Cardiac fibroblast (primary cell): ENCODE measurements around the gene KIF3B.
A peak's percentile ranks its signal among the peaks of the same experiment; 100 is the strongest.
"Not testable (repeated sequence)": the region's sequence is repeated elsewhere in the genome, so short reads cannot be mapped to it uniquely, and the experiment has no call there.

Experiments
- DNase-seq, 2 donors: peaks; one replicate each; pipeline versions ENCODE4 v3.0.0 to v3.0.0-alpha.2; 2010; ENCODE audit warnings: low read depth in 2 of 2
- H3K4me3 ChIP-seq, 2 donors: replicated peaks in 1 of 2; 1 replicate in 1 of 2; 2 replicates in 1 of 2; pipeline ENCODE4 v1.5.1; 2011; ENCODE audit warnings: low read depth in 2 of 2, low read length in 2 of 2, mild to moderate bottlenecking in 2 of 2, moderate library complexity in 1 of 2
- TF ChIP-seq, protein P1 (sequence below): IDR thresholded peaks from one replicate; pipeline ENCODE4 v1.5.1; 2011; ENCODE audit warnings: low read depth, mild to moderate bottlenecking, low read length, inconsistent platforms

KIF3B gene

DNA sequence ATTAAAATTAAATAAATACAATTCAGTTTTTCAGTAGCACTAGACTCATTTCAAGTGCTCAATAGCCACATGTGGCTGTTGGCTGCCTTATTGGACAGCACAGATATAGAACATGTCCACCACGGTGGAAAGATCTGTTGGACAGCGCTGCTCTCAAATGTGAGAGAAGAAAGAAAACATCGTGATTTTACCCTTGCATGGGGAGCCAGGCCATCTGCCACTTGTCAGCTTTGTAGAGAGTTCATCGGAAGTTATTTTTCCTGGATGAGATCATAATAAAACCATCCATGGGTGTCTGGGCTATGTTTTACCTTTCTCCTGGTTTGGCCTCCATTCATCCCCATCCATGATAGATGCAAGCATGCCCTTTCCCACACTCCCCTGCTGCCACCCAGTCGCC lies 5.8 kb upstream of the KIF3B start:
- TF ChIP-seq, protein P1, sequence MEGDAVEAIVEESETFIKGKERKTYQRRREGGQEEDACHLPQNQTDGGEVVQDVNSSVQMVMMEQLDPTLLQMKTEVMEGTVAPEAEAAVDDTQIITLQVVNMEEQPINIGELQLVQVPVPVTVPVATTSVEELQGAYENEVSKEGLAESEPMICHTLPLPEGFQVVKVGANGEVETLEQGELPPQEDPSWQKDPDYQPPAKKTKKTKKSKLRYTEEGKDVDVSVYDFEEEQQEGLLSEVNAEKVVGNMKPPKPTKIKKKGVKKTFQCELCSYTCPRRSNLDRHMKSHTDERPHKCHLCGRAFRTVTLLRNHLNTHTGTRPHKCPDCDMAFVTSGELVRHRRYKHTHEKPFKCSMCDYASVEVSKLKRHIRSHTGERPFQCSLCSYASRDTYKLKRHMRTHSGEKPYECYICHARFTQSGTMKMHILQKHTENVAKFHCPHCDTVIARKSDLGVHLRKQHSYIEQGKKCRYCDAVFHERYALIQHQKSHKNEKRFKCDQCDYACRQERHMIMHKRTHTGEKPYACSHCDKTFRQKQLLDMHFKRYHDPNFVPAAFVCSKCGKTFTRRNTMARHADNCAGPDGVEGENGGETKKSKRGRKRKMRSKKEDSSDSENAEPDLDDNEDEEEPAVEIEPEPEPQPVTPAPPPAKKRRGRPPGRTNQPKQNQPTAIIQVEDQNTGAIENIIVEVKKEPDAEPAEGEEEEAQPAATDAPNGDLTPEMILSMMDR = no peak

DNA sequence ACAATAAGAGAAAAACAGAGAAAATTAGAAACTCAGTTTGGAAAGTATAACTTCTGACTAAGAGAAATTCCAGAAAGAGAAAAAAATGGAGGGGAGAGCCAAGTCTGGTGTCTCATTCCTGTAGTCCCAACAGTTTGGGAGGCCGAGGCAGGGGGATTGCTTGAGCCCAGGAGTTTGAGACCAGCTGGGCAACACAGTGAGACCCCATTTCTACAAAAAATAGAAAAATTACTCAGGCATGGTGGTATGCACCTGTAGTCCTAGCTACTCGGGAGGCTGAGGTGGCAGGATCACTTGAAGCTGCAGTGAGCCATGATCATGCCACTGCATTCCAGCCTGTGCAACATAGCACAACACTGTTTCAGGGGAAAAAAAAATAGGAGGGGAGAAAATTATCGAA lies 3.1 kb upstream of the KIF3B start:
- DNase-seq = no peak
- no peak overlapping the region for H3K4me3 ChIP-seq
- TF ChIP-seq, protein P1 = no peak

More for the DNA sequence above, 5.8 kb upstream of the KIF3B start:
- H3K4me3 ChIP-seq = no peak overlapping the region
- no peak for DNase-seq

DNA sequence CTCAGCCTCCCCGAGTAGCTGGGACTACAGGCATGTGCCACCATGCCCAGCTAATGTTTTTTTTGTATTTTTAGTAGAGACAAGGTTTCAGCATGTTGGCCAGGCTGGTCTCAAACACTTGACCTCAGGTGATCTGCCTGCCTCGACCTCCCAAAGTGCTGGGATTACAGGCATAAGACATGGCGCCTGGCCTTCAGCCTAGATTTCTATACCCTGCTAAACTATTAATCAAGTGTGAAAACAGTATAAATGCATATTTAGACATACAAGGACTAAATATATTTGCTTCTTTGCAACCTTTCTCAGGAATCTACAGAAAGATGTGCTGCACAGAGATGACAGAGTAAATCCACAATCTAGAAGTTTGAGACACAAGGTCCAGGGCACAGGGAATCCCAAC lies 2.3 kb upstream of the KIF3B start:
- H3K4me3 ChIP-seq, DNase-seq: not testable (repeated sequence)

DNA sequence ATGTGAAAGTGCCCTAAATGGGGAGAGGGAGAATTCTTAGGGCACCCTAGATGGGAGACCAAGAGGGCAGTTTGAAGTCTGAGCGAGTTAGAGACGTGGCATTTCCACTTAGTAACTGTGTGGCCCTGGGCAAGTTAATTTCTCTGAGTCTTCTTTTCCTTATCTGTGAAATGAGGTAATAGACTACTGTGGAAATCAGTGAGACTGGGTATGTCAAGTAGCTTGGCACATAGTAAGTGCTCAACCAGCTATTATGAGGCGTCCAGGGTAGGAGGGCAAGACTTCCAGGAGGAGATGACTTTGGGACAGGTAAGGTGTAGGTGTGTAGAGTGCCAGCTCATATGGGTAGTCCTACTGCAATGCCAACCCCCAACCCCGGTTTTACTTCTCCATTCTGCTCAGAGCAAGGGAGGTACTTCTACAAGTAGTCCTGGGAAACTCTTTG lies 770 bp downstream of the KIF3B start:
- H3K4me3 ChIP-seq = peak overlapping the region; percentile 84 to 94
- TF ChIP-seq, protein P1 = no peak
- peak in 1 of 2 donors; percentile 19 for DNase-seq

DNA sequence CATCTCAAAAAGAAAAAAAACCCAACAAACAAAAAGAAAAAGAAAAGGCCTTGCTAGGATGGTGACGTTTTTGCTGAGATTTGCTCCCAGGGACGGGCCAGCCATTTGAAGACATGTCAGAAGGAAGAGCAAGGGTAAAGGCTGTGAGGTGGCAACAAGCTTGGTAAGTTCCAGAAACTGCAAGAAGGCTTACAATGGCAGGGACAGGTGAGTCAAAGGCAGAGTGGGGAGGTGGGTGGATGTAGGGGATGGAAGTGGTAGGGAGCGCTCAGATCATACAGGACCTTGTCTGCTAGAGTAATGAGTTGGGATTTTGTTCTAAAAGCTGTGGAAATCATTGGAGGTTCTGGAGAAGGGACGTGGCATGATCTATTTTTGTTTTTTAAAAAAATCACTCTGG lies 4.3 kb downstream of the KIF3B start:
- TF ChIP-seq, protein P1 = no peak
- no peak for DNase-seq
- H3K4me3 ChIP-seq = no peak overlapping the region

DNA sequence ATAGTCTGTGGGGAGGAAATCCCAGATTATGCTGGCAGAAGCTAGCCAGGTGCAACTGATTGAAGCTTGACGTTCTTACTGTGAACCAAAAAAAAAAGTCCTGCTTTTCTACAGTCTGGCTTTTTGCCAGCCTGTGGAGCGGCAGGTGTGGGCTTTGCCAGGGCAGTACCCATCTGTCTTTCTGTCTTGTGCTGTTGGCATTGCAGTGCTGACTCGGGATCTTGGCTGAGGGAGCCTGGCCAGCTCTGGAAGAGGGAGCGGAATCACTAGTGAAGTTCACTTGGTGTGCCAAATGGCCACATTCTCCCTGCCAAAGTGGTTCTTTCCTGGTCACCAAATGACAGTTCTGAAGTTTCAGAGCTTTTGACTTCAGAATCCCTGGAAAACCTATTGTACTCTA lies 5.0 kb downstream of the KIF3B start:
- H3K4me3 ChIP-seq = no peak overlapping the region
- TF ChIP-seq, protein P1 = no peak
- no peak for DNase-seq

DNA sequence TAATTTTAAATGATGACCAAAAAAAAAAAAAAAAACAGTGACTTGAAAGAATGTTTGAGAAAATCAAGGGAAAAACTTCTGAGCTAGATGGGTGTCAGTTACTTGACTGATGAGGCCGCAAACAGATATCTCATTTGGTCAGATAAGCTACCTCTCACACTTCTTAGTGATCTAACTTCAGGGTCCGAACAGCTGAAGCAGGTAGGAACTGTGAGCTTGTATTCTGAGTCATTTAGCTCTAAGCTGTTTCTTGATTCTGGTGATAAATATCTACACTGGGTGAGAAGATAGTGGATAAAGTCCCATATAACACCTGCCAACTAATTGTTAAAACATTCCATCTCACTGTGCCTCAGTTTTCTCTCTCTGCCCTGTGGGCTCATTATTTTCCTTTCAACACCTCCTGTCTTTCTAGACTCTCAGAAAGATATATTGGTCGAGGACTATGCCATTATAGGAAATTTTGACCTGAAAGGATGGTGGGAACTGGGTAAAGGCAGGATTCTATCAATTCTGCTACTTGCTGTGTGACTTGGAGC lies 7.7 kb downstream of the KIF3B start:
- no peak overlapping the region for H3K4me3 ChIP-seq
- TF ChIP-seq, protein P1 = no peak
- DNase-seq = no peak
